ENCODE data around the gene CYFIP1. TPM values are rescaled to one million over a fixed set of nuclear protein-coding genes. Genes with fewer than 3 reads are reported as not detected.

CYFIP1 gene
- total and polyA plus RNA-seq, 9 of the 15 experiments (the other 6 are each of a cell fraction or from before 2014, with no cell fraction given): 3.8 to 59.8 (median 28.3) TPM

- TF ChIP-seq ELK1 (CRISPR knock-in tag; IDR thresholded peaks at IDR 0.05) (no peak), ZNF318 (IDR thresholded peaks at IDR 0.05; ENCODE audit: borderline replicate concordance in 1 of 2, low read depth in 1 of 2) (no peak), ZNF511 (CRISPR knock-in tag; IDR thresholded peaks at IDR 0.05) (no peak), LARP7 (IDR thresholded peaks at IDR 0.05) (no peak), POLR2AphosphoS5 (IDR thresholded peaks at IDR 0.05; ENCODE audit: control insufficient read depth, insufficient read depth, low read depth, low read length) (no peak), RERE (CRISPR knock-in tag; IDR thresholded peaks at IDR 0.05; ENCODE audit: borderline replicate concordance) (no peak), SIRT6 (IDR thresholded peaks at IDR 0.05; ENCODE audit: low read depth, low read length) (no peak)
Measured at GRCh38 chr15:22902981-22903380, 77.2 kb downstream of the CYFIP1 start (continued).

All from K562 (cell line).